Activated CD4-positive, alpha-beta T cell treated with anti-CD3 and anti-CD28 coated beads, Interleukin-10, Interleukin-2, amounts not matched to agents 100 ng/mL and 50 ng/mL, durations not matched to agents 16 hours and 8 hours (primary cell): ENCODE results near the gene SDS.
"Not testable (repeated sequence)": the region's sequence is repeated elsewhere in the genome, so short reads cannot be mapped to it uniquely, and the experiment has no call there.

Source experiments
- DNase-seq: peaks from one replicate; pipeline ENCODE4 v3.0.0-alpha.2; 2020

The SDS gene

GRCh38 chr12:113373969-113374368 is 29.7 kb downstream of the SDS start:
- no peak for DNase-seq

- no peak for DNase-seq
These were observed 30.2 kb downstream of the SDS start for GRCh38 chr12:113373440-113373839.

GRCh38 chr12:113372371-113372770 is 31.3 kb downstream of the SDS start:
- DNase-seq = no peak

- no peak for DNase-seq
These were observed 31.9 kb downstream of the SDS start for GRCh38 chr12:113371808-113372207.

- no peak for DNase-seq
These were observed 32.6 kb downstream of the SDS start for GRCh38 chr12:113370923-113371682.

- DNase-seq = no peak
These were observed 34.2 kb downstream of the SDS start for GRCh38 chr12:113369391-113369985.

GRCh38 chr12:113368331-113368730 is 35.4 kb downstream of the SDS start:
- DNase-seq = no peak

- no peak for DNase-seq
These were observed 36.9 kb downstream of the SDS start for GRCh38 chr12:113366827-113367226.

- DNase-seq = no peak
These were observed 37.9 kb downstream of the SDS start for GRCh38 chr12:113365639-113366395.

GRCh38 chr12:113364698-113365097 is 39.0 kb downstream of the SDS start:
- no peak for DNase-seq

GRCh38 chr12:113361574-113362370 is 41.9 kb downstream of the SDS start:
- no peak for DNase-seq

GRCh38 chr12:113359939-113360748 is 43.5 kb downstream of the SDS start:
- DNase-seq = no peak

GRCh38 chr12:113359133-113359938 is 44.4 kb downstream of the SDS start:
- no peak for DNase-seq

GRCh38 chr12:113358381-113359132 is 45.1 kb downstream of the SDS start, which contains the start of gene PLBD2:
PLBD2 (plus strand) TSS chr12:113358587; CDS start chr12:113358601, 14 bp downstream.
- DNase-seq = peak; percentile 96

GRCh38 chr12:113354192-113354591 is 49.5 kb downstream of the SDS start:
- not testable (repeated sequence) for DNase-seq

- DNase-seq = no peak
These were observed 52.6 kb downstream of the SDS start for GRCh38 chr12:113351089-113351488.

- no peak for DNase-seq
These were observed 54.7 kb downstream of the SDS start for GRCh38 chr12:113348849-113349536.

- no peak for DNase-seq
These were observed 55.8 kb downstream of the SDS start for GRCh38 chr12:113347892-113348291.

- no peak for DNase-seq
These were observed 56.6 kb downstream of the SDS start for GRCh38 chr12:113347107-113347506.

- DNase-seq = no peak
These were observed 57.3 kb downstream of the SDS start for GRCh38 chr12:113346353-113346752.
